Stimulated activated CD4-positive, alpha-beta T cell treated with anti-CD3 and anti-CD28 coated beads, Interleukin-1b, Interleukin-23, amount 100 ng/mL, for 1 hour (primary cell): ENCODE data around the gene NR5A1.

ENCODE experiments used
- DNase-seq, 2 donors: peaks; one replicate each; pipeline ENCODE4 v3.0.0-alpha.2; 2020; ENCODE audit warnings: low read depth in 2 of 2

The NR5A1 gene

DNA sequence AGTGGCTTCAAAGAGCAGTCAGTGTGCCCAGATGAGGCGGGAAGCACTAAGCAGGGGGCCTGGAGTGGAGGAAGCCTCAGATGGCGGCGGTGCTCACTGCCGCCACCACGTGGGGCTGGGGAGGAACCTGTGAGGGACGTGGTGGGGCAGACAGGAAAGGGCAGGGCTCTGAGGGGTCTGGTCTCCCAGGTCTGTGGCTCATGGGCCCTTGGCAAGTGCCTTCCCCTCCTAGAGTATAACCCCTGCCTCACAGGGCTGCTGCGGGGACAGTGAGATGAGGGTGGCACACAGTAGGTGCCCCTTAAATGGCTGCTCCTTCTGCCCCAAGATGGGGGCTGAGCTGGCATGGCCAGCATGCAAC is 26.6 kb downstream of the NR5A1 start:
- no peak for DNase-seq

DNA sequence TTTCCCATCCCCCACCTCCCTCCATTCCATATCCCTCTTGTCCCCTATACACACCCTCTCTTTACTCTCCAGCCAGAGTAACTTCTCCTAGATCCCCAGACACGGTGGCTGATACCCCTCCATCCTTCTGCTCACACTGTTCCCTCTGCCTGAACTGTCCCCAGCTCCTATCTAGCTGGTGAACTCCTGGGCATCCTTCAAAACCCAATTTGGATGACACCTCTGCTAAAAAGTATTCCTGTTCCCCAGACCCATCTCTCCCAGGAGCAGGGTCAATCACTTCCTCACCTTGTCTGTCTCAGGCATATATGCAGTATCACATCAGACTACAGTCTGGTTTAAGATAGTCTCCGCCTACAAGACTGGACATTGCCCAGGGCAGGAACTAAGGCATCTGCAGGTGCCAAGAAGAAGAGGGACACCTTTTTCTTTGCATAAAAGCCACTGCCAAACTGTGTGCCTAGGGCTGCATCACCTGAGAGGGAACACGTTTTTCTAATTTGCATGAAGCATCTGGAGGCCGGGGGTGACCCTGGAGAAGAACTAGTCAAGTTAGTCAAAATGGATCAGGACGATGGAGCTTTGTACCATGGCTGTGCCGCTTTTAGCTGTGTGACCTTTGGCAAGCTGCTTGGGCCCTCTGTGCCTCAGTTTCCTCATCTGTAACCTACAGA is 27.1 kb downstream of the NR5A1 start:
- no peak for DNase-seq

DNA sequence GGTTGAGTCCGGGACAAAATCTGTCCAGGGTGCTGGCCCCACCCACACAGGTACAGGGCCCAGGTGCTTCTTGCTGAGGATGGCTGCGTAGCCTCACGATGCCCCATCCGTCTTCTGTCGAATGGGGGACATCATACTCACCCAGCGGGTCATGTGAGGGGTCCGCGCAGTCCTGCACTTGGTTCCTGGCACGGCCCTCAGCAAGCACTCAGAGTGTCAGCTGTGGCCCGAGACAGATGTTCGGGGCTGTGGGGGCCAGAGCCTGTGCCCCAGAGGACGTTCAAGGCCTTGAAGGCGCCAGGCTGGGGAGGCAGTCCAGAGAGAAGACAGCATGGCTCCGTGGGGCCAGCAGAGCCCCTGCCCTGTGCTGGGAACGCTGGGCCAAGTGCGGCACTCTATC is 27.8 kb downstream of the NR5A1 start:
- no peak for DNase-seq

DNA sequence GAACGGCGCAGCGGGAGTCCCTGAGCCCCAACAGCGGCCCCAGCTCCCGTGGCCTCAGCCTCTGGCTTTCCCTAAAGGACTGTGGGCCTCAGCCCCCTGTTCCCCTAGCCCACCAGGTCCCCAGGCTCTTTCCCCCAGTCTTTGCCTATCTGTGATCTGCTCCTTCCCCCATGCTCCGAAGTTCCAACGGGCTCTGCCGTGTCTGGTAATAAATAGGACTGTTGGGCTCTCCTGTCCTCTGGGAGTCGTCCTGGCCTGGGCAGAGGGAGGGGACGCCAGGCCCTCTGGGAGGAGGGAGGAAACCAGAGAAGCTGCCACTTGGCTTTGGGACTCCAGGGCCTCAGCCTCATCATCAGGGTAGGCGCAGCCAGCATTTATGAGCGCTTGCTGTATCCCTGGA is 28.8 kb downstream of the NR5A1 start:
- no peak for DNase-seq

DNA sequence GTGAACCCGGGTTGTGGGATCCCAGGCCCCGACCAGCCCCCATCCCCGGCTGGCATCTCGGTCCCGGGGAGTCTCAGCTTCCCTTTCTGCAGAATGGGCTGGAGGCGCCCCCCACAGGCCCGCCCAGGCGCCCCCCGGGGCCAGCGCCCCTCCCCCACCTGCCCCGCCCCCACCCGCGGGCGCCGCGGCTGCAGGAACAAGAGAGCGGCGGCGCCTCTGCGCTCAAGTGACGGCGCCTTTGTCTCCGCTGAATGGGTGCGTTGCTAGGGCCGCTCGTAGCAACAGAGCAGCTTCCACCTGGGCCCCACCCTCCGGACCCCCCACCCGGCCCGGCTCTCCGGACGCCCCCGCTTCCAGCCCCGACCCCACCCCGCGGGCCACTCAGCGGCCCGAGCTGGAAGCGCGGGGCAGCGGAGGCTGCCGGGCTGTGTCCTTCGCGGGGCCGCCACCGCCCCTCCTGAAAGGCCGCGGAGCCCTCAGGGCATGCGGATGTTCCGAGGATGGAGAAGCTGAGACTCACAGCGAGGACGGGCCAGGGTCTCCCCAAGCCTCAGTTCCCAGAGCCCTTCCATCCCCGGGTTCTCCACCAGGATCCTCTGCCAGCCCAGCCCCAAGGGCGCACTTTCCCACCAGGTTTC is 29.4 kb downstream of the NR5A1 start:
- no peak for DNase-seq

DNA sequence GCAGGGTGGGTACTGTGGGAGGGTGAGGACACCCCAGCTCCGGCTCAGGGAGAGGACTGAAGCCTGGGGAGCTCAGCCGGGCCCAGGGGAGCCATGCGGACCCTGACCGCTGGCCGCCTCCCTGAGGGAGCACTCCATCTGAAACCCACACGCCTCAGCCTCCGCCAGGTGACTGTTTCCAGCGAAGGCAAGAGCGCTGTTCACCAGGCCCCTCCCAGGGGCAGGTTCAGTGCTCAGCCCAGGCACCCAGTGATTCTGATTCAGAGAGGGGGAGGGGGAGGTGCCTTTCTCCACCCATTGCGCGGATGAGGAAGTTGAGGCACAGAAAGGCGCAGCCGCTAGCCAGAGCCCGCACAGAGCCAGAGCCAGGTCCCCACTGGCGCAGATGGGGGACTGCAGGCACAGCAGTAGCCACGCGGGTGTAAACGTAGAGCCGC is 30.0 kb downstream of the NR5A1 start:
- DNase-seq: no peak

DNA sequence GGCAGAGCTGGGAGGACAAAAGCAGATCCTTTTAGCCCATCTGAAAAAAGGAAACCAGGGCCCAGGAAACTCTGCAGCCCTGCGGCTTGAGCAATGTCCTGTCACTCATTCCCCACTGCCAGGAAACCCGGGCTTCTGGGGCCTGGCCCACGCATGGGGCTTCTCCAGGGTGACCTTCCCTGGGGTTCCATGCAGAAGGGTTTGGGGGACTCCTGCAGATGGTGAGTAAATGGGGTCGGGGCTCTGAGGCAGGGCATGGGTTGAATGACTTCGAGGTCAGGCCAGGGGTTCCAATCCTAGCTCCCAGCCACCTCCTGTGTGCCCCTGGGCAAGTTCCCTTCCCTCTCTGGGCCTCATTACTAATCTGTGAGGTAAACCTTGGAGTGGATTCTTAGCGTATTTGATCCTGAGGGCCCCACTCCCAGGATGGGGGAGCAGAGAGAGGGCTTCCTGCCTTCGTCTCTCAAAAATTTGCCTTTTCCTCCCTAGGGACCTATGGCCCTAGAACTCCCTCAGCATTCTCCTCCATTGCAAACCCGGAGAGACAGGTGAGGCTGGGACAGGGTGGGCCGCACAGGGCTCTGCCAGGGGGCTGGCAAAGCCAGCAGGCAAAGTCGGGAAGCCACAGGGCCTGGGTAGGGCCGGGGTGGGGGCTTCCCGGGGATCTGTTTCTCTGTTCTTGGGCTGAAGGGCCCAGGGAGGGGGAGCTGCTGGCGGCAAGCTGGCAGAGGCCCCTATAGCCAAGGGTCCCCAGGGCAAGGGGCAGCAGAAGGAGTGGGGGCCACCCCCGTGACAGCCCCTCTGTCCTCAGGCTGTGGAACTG is 31.1 kb downstream of the NR5A1 start:
- DNase-seq: no peak

DNA sequence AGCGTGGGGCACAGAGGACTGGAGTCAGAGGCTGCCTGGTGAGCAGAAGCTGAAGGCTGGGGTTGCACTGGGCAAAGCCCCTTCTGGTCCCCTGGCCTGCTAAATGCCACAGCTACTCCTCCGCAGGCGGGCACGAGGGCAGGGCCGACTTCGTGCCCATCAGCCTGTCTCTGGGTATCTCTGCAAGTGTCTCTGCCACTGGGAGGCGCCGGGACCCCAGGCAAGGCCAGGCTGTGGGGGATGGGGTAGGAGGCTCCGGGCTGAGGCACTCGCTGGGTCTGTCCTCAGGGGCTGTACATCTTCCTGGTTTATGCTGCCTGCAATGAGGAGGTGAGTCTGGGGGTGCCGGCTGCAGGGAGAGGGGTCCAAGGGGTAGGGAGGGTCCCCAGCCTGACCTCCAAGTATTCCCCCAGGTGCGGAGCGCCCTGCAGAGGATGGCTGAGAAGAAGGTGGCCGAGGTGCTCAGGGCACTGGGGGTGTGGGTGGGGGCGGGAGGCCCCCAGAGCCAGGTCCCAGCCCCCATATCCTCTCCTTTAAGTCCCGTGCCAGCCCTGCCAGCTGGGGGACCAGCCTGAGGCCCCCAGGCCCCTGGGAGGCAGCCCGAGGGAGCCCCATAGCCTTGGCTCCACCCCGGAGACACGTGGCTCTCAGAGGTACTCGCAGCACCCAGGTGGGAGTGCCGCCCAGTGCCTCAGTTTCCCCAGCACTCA is 31.9 kb downstream of the NR5A1 start:
- no peak for DNase-seq

DNA sequence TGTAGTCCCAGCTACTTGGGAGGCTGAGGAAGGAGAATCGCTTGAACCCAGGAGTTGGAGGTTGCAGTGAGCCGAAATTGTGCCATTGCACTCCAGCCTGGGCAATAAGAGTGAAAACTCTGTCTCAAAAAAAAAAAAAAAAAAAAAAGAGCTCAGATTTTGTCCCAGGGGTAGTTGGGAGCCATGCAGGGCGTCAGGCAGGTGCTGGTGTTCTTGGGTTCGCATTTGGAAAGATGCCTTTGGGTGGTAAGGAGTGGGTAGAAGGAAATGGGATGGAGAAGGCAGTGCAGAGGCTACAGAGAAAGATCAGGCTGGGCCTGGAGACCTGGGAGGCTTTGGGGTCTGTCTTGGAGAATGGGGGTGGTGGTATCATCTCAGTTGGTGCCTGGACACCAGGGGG is 33.0 kb downstream of the NR5A1 start:
- DNase-seq: no peak

DNA sequence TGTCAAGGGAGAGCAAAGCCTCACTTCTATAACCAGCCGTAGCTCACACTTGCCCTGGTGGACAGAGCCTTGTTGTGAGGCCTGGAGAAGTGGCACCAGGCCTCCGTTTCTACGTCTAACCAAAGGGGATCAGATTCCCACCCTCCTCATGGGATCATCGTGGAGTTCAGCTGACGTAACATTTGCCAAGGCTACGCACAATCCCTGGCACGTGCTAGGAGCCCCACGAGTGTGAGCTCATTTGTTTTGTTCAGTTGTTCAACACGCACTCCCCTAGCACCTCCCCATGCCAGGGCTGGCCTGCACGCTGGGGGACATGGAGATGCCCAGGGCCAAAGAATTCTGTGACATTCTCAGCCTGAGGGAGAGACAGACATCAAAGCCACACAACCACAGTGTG is 33.9 kb downstream of the NR5A1 start:
- DNase-seq: no peak

DNA sequence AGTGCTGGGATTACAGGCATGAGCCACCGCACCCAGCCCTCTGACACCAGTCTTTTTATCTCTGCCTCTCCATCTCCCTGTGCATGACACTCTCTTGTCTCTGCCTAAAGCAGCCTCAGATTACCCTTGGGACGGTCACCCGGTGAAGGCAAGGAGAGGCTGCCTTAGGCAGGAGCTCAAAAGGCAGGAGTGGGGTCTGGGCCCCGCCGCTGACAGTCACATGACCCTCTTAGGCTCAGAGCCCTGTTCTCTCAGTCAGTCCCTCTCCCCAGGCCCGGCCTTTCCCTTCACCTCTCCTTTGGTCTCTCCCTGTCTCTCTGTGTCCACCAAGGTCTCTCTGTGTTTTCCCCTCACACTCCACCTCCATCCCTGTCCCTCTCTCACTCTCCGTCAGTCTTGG is 34.4 kb downstream of the NR5A1 start:
- DNase-seq: no peak

DNA sequence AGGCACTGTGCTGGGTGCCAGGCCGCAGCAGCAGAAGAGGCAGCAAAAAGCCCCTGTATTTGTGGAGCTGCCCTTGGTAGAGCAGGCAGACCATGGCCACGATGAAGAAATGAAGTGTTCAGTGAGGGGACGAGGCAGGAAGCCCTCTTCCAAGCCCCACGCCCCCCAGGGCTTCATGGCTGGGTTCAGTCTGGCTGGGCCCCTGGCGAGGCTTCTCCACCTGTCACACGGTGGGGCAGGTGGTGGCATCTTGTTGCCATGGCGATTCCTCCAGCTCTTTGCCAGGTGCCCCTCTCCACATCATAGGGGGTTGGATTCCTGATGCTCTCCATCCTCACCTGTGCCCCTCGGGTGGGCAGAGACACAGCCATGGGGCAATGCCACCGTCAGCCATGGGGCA is 35.4 kb downstream of the NR5A1 start:
- no peak for DNase-seq

DNA sequence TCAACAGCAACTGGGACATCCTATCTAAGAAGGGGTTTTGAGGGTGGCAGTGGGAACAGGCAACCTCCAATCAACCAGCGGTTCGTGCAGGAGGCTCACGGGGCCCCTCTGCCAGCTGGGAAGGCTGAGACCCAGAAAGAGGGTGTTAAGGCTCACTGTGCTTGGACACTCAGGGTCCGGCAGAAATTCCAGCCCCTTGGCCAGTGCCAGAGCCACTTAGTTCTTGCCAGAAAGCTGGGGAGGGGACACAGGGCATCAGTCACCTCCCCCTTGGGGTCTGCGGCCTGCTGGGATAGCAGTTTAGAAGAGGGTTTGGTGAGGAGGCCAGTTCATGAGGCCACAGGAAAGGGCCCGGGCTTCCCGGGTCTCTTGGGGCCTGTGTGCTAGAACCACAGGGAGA is 36.5 kb downstream of the NR5A1 start:
- DNase-seq: no peak

DNA sequence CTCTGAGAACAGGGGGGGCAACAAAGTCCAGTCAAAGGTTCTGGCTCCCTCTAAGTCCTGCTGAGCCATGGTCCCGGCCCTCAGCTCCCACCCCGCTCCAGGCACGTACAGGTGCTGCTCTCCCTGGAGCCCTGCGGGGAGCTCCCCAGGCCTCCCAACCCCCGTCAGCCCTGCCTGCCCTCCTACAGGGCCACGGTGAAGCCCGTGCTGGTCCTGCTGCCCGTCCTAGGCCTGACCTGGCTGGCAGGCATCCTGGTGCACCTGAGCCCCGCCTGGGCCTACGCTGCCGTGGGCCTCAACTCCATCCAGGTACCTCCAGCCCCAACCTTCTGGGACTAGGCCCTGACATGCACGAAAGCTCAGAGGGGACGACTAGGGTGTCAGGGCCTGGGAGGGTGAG is 36.9 kb downstream of the NR5A1 start:
- DNase-seq: no peak

DNA sequence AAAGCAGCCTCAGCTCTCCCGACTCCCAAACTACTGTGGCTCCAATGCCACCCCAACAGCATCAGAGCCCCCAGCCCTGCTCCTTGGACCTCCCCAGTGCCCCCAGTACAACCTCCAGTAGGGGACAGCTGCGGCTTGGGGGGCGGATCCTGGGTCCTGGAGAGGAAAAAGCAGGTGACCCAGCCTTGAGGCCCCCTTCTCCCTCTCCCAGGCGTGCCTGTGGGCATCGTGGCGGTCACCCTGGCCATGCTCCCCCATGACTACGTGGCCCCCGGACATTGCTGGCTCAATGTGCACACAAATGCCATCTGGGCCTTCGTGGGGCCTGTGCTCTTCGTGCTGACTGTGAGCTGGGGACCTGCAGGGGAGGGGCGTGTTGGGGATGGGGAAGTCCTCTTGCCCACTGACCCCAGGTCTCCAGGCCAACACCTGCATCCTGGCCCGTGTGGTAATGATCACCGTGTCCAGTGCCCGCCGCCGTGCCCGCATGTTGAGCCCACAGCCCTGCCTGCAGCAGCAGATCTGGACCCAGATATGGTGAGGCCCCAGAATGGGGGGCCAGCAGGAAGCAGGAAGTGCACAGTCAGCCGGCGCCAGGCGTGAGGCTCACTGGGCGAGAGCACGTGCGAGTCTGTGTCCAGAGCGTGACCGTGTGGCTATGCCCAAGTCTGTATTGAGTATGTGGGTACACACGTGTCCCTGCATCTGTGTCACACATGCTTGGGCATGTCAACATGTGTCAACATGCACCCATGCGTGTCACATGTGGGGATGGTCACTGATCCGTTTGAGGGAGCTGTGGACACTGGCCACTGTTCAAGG is 38.0 kb downstream of the NR5A1 start:
- no peak for DNase-seq

DNA sequence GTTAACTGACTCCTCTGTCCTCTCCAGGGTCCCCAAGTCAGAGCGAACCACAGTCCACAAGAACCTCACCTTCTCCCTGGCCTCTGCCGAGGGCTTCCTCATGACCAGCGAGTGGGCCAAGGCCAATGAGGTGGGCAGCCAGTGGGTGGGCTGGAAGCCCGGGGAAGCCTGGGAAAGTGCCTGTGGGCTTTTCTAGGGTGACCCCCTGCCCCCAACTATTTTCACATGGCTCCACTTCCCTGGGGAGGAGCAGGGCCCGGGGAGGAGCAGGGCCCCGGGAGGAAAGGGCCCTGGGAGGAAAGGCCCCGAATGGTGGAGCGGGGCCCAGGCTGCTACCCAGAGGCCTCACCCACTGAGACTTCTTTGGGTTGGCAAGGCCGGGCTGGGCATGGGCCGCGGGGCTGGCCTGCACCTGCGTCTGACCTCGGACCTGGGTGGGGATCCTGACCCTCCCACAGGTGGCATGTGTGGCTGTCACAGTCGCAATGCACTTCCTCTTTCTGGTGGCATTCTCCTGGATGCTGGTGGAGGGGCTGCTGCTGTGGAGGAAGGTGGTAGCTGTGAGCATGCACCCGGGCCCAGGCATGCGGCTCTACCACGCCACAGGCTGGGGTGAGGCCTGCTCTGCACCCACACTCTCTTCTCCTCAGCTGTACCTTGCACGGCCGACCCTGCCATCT is 39.0 kb downstream of the NR5A1 start:
- no peak for DNase-seq

DNA sequence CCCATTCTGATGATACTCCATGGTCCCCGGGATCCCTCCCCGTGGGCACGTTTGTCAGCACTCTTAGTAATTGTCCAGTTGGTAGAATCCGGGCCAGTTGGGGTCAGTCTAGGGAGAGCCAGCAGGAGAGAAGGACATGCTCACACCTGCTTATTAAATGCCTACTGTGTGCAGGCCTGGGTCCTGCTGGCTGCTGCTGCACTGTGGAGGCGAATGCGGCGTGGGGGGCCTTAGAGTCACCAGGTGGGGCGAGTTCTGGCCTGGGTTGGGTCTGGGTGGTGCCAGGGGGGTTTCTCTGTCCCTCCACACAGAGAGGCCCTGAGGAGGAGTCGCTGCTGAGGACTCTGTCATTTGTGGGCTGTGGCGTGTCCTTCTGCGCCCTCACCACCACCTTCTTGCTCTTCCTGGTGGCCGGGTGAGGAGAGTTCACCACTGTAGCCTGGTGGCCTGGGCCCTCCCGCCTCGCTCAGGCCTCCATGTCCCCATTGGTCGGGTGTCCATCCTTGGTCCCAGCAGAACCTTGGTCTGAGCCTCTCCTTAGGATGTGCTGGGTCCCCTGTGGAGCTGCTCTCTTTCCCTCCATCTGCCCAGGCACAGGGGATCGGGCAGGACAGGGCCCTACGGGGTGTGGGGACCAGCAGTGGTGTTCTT is 39.7 kb downstream of the NR5A1 start:
- no peak for DNase-seq

DNA sequence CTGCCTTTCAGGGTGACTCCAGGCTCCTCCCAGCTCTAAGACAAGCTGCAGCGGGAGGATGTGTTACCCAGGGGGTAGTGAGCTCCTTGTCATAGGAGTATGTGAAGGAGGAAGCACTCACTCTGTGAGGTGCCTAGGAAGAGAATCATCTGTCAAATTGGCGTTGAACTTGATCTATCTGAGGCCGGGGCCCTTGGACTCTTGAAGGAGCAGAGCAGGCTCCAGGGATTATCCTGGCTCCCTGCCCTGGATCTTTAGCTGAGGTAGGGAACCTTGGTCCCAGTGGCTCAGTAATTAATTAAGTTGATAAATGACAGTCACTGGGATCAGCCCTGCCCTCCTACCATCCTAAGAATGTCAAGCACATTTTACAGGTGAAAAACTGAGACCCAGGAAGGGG is 41.5 kb downstream of the NR5A1 start:
- DNase-seq: no peak

DNA sequence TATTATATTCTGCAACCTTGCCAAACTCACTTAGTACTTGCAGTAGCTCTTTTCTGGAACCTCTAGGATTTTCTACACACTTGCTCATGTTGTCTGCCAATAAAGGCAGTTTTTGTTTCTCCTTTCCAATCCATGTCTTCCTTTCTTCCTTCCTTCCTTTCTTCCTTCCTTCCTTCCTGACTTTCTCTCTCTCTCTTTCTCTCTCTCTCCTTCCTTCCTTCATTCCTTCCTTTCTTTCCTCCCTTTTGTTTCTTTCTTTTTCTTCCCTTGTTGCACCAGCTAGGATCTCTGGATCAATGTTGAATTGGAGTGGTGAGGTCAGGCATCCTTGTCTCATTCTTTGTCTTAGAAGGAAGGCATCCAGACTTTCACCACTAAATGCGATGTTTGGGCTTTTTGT is 44.5 kb downstream of the NR5A1 start:
- DNase-seq: no peak

DNA sequence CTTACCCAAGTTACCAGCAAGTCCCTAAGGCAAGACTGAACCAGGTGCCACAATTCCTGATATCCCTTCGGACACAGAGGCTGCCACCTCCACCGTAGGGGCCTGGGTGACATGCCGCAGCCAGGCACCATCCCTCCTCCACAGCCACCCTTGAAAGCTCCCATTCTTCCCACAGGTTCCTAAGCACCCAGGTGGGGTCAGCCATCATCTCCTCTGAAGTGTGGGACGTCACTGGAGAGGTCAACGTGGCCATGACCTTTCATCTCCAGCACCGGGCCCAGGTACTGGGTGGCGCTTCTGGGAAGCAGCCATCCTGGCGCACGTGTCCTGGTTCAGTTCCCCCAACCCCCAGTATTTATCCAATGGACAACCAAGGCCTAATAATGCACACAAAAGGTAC is 48.8 kb downstream of the NR5A1 start:
- DNase-seq: no peak
